CD4-positive, alpha-beta T cell (primary cell): Measurements from ENCODE around the gene ZCCHC12. TPM values are rescaled to one million over a fixed set of nuclear protein-coding genes. Genes with fewer than 3 reads are reported as not detected.

Source experiments
- ATAC-seq: fragments of 200-7000 bp; cut with Tn5 transposase; one replicate; pipeline ENCODE4 v1.10.0; 2022; ENCODE audit warnings: mild to moderate bottlenecking; ENCODE audit not compliant: poor library complexity
- CTCF ChIA-PET: fragments of 350-600 bp; sonication (Branson Sonifier 250); formaldehyde crosslinking; loops from one replicate; lab custom pipeline; 2021; ENCODE audit warnings: antibody characterized with exemption, inconsistent platforms; lab: Charles Lee
- POLR2A ChIA-PET: fragments of 350-600 bp; sonication (Branson Sonifier 250); formaldehyde crosslinking; loops from one replicate; lab custom pipeline; 2021; ENCODE audit warnings: antibody characterized with exemption, inconsistent platforms; lab: Charles Lee
- DNase-seq, 14 experiments: peaks; one replicate each; pipeline ENCODE4 v3.0.0-alpha.2; 2013 to 2020; ENCODE audit warnings: mixed read lengths in 2 of 14
- H3K27ac ChIP-seq, 2 donors: one replicate each; pipeline versions ENCODE4 v1.5.1 to v1.7.0; 2013; ENCODE audit warnings: low read length in 2 of 2, low read depth in 1 of 2, mild to moderate bottlenecking in 1 of 2
- H3K27me3 ChIP-seq, 2 experiments: 1 replicate in 1 of 2; 2 replicates in 1 of 2; pipeline versions ENCODE4 v1.6.1 to v1.7.0; 2013; ENCODE audit warnings: low read length in 2 of 2, control low read depth in 1 of 2, mild to moderate bottlenecking in 1 of 2, moderate library complexity in 1 of 2; ENCODE audit not compliant: insufficient read depth in 2 of 2, control insufficient read depth in 1 of 2
- H3K36me3 ChIP-seq: one replicate; pipeline ENCODE4 v1.6.1; 2013; ENCODE audit warnings: low read length, control low read depth; ENCODE audit not compliant: insufficient read depth
- H3K4me1 ChIP-seq: one replicate; pipeline ENCODE4 v1.6.1; 2013; ENCODE audit warnings: low read length, control low read depth; ENCODE audit not compliant: insufficient read depth
- H3K4me3 ChIP-seq: one replicate; pipeline ENCODE4 v1.5.1; 2013; ENCODE audit warnings: mild to moderate bottlenecking, low read length, moderate library complexity
- H3K9me3 ChIP-seq, 2 experiments: 1 replicate in 1 of 2; 2 replicates in 1 of 2; pipeline versions ENCODE4 v1.6.1 to v1.7.0; 2013; ENCODE audit warnings: low read length in 2 of 2, mild to moderate bottlenecking in 2 of 2, control low read depth in 1 of 2, moderate library complexity in 1 of 2; ENCODE audit not compliant: control insufficient read depth in 1 of 2, insufficient read depth in 1 of 2
- H3K27ac Mint-ChIP-seq: one replicate; pipeline ENCODE4 v1.8.0; 2020; ENCODE audit warnings: mixed read lengths
- H3K27me3 Mint-ChIP-seq: one replicate; pipeline ENCODE4 v1.8.0; 2021; ENCODE audit warnings: mixed read lengths
- H3K36me3 Mint-ChIP-seq: one replicate; pipeline ENCODE4 v1.8.0; 2021; ENCODE audit warnings: low read depth, mixed read lengths
- H3K4me1 Mint-ChIP-seq: one replicate; pipeline ENCODE4 v1.8.0; 2021; ENCODE audit warnings: low read depth, mixed read lengths
- H3K4me3 Mint-ChIP-seq: one replicate; pipeline ENCODE4 v1.8.0; 2020; ENCODE audit warnings: mild to moderate bottlenecking, mixed read lengths
- H3K9me3 Mint-ChIP-seq: one replicate; pipeline ENCODE4 v1.8.0; 2020; ENCODE audit warnings: mixed read lengths
- CTCF ChIP-seq: fragments of 200-600 bp; IDR thresholded peaks from one replicate; pipeline ENCODE4 v1.8.0; 2022; ENCODE audit warnings: antibody characterized with exemption, mild to moderate bottlenecking
- intact Hi-C, 2 experiments: fragments of 100-400 bp; cut with DNase I in 1 of 2; cut with micrococcal nuclease in 1 of 2; formaldehyde crosslinking; loops; one replicate each; pipeline versions ENCODE4 v1.15.1 to v1.9.0; 2023 to 2025; cut with DNase I, micrococcal nuclease
- total RNA-seq, 174 experiments: library from RNA in 2 of 174; stranded (reverse) in 2 of 174; gene quantifications; one replicate each; pipeline ENCODE4 v1.2.3 and lab custom pipeline; 2021 to 2026

The ZCCHC12 gene
- total RNA-seq, 2 experiments from 2014 or later: 0.14 to 0.47 TPM

DNA sequence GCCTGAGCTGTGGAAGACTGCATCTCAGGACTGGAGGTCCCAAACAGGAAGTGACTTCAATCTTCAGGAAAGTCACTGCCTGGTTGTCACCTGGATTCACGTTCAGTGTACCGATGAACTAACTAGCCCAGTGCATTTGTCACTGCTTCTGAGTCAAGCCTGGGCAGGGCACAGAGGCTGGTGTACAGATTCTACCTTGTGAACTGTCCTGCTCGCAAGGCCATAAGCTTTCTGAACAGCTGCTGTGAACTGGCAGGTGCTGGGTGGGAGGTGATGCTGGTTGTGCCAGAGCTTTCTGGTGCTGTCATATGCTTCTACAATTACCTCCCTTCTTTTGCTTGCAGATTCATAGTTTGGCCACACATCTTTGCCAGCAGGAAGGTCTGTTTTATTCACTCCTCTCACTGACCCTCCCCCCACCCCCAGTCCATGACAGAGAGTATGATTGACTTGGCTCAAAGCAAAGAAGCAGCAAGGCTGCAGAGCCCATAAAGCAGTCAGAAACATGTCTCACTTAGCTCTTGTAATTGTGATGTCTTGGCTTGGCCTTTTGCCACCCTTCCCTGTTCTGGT, 40.5 kb downstream of the ZCCHC12 start:
- TF ChIP-seq CTCF: no peak
- no peaks in the 10 kb centered on the region for H3K36me3 ChIP-seq
- Mint-ChIP-seq H3K27ac (no peak overlapping the region), H3K9me3 (no peaks in the 10 kb centered on the region), H3K27me3 (no peaks in the 10 kb centered on the region), H3K4me3 (no peak overlapping the region), H3K4me1 (no peaks in the 10 kb centered on the region), H3K36me3 (no peaks in the 10 kb centered on the region)
- H3K27me3 ChIP-seq: no peaks in the 10 kb centered on the region
- ATAC-seq: no peak
- ChIA-PET CTCF (no interaction called here), POLR2A (no interaction called here)
- no peak overlapping the region for H3K27ac ChIP-seq
- no peaks in the 10 kb centered on the region for H3K9me3 ChIP-seq
- no peaks in the 10 kb centered on the region for H3K4me1 ChIP-seq
- H3K4me3 ChIP-seq: no peak overlapping the region
- intact Hi-C loops: no loop called here
- no peak for DNase-seq

- no peaks in the 10 kb centered on the region for H3K36me3 Mint-ChIP-seq
- ChIA-PET CTCF (no interaction called here), POLR2A (no interaction called here)
- H3K27ac ChIP-seq: no peak overlapping the region
- intact Hi-C loops: no loop called here
- H3K27me3 ChIP-seq: no peaks in the 10 kb centered on the region
- no peak overlapping the region for H3K4me3 Mint-ChIP-seq
- DNase-seq: no peak
- H3K27ac Mint-ChIP-seq: no peak overlapping the region
- H3K4me3 ChIP-seq: no peak overlapping the region
- no peaks in the 10 kb centered on the region for H3K36me3 ChIP-seq
- H3K27me3 Mint-ChIP-seq: no peaks in the 10 kb centered on the region
- no peaks in the 10 kb centered on the region for H3K9me3 Mint-ChIP-seq
- no peak for TF ChIP-seq CTCF
- no peaks in the 10 kb centered on the region for H3K9me3 ChIP-seq
- ATAC-seq: no peak
- H3K4me1 ChIP-seq: no peaks in the 10 kb centered on the region
- no peaks in the 10 kb centered on the region for H3K4me1 Mint-ChIP-seq
Observed at GRCh38 chrX:118865231-118865630, 41.6 kb downstream of the ZCCHC12 start.

GRCh38 chrX:118867251-118867650, 43.6 kb downstream of the ZCCHC12 start:
- Histone ChIP-seq H3K36me3 (no peaks in the 10 kb centered on the region), H3K27me3 (no peaks in the 10 kb centered on the region), H3K4me3 (no peak overlapping the region), H3K9me3 (no peaks in the 10 kb centered on the region), H3K4me1 (no peaks in the 10 kb centered on the region), H3K27ac (no peak overlapping the region)
- intact Hi-C loops: no loop called here
- ATAC-seq: no peak
- no peak overlapping the region for H3K27ac Mint-ChIP-seq
- POLR2A ChIA-PET: no interaction called here
- no peak for TF ChIP-seq CTCF
- no peak overlapping the region for H3K4me3 Mint-ChIP-seq
- no peaks in the 10 kb centered on the region for H3K9me3 Mint-ChIP-seq
- CTCF ChIA-PET: no interaction called here
- H3K36me3 Mint-ChIP-seq: no peaks in the 10 kb centered on the region
- DNase-seq: no peak
- H3K4me1 Mint-ChIP-seq: no peaks in the 10 kb centered on the region
- H3K27me3 Mint-ChIP-seq: no peaks in the 10 kb centered on the region
